Mesenchymal stem cell (in vitro differentiated cells and primary cell): ENCODE data around the gene FBXW11. TPM values are rescaled to one million over a fixed set of nuclear protein-coding genes. Genes with fewer than 3 reads are reported as not detected.
A peak's percentile ranks its signal among the peaks of the same experiment; 100 is the strongest.

ENCODE experiments used
- DNase-seq: peaks from one replicate; pipeline ENCODE4 v3.0.0-alpha.2; 2013
- H2AFZ ChIP-seq: one replicate; pipeline ENCODE4 v1.6.1; 2013; ENCODE audit warnings: low read depth, mild to moderate bottlenecking, control low read depth, inconsistent platforms, low read length, moderate library complexity
- H2AK5ac ChIP-seq: 2 replicates; pipeline ENCODE4 v1.6.1; 2013; ENCODE audit warnings: low read length, moderate library complexity, mild to moderate bottlenecking, inconsistent platforms; ENCODE audit not compliant: severe bottlenecking
- H2BK120ac ChIP-seq: one replicate; pipeline ENCODE4 v1.6.1; 2013; ENCODE audit warnings: low read depth, mild to moderate bottlenecking, inconsistent platforms, low read length, moderate library complexity
- H2BK12ac ChIP-seq, 2 experiments: one replicate each; pipeline ENCODE4 v1.6.1; 2013; ENCODE audit warnings: inconsistent platforms in 2 of 2, low read length in 2 of 2, mild to moderate bottlenecking in 2 of 2, moderate library complexity in 2 of 2, control low read depth in 1 of 2
- H2BK15ac ChIP-seq: one replicate; pipeline ENCODE4 v1.6.1; 2013; ENCODE audit warnings: mild to moderate bottlenecking, low read depth, inconsistent platforms; ENCODE audit not compliant: poor library complexity, severe bottlenecking
- H2BK5ac ChIP-seq: 2 replicates; pipeline ENCODE4 v1.6.1; 2013; ENCODE audit warnings: low read depth, mild to moderate bottlenecking, low read length, control low read depth, inconsistent platforms; ENCODE audit not compliant: poor library complexity, severe bottlenecking
- H3K14ac ChIP-seq, 2 experiments: one replicate each; pipeline ENCODE4 v1.6.1; 2013; ENCODE audit warnings: inconsistent platforms in 2 of 2, low read length in 2 of 2, control low read depth in 1 of 2, mild to moderate bottlenecking in 1 of 2, moderate library complexity in 1 of 2
- H3K18ac ChIP-seq, 2 experiments: one replicate each; pipeline ENCODE4 v1.6.1; 2013; ENCODE audit warnings: inconsistent platforms in 2 of 2, low read length in 2 of 2, control low read depth in 1 of 2, low read depth in 1 of 2, mild to moderate bottlenecking in 1 of 2
- H3K23ac ChIP-seq, 2 experiments: one replicate each; pipeline ENCODE4 v1.6.1; 2013; ENCODE audit warnings: inconsistent platforms in 2 of 2, low read length in 2 of 2, mild to moderate bottlenecking in 2 of 2, moderate library complexity in 2 of 2, control low read depth in 1 of 2
- H3K27ac ChIP-seq: 2 replicates; pipeline ENCODE4 v1.5.1; 2013; ENCODE audit warnings: mild to moderate bottlenecking, moderate library complexity, low read length, control low read depth, inconsistent platforms; ENCODE audit not compliant: poor library complexity, severe bottlenecking
- H3K27me3 ChIP-seq, 2 experiments: 2 replicates each; pipeline versions ENCODE4 v1.6.1 to v1.7.0; 2013; ENCODE audit warnings: low read length in 2 of 2, mild to moderate bottlenecking in 2 of 2, moderate library complexity in 2 of 2, control low read depth in 1 of 2, inconsistent platforms in 1 of 2; ENCODE audit not compliant: control insufficient read depth in 1 of 2, insufficient read depth in 1 of 2
- H3K36me3 ChIP-seq, 2 experiments: 2 replicates each; pipeline versions ENCODE4 v1.6.1 to v1.7.0; 2013; ENCODE audit warnings: low read length in 2 of 2, control low read depth in 1 of 2, inconsistent platforms in 1 of 2, low read depth in 1 of 2, mild to moderate bottlenecking in 1 of 2; ENCODE audit not compliant: insufficient read depth in 2 of 2, control insufficient read depth in 1 of 2
- H3K4ac ChIP-seq, 2 experiments: one replicate each; pipeline ENCODE4 v1.6.1; 2013; ENCODE audit warnings: inconsistent platforms in 2 of 2, low read length in 2 of 2, mild to moderate bottlenecking in 2 of 2, moderate library complexity in 2 of 2, control low read depth in 1 of 2, low read depth in 1 of 2
- H3K4me1 ChIP-seq: 2 replicates; pipeline ENCODE4 v1.6.1; 2013; ENCODE audit warnings: low read depth, low read length, control low read depth; ENCODE audit not compliant: control insufficient read depth, insufficient read depth
- H3K4me2 ChIP-seq: 2 replicates; pipeline ENCODE4 v1.6.1; 2013; ENCODE audit warnings: low read length, mild to moderate bottlenecking, inconsistent platforms; ENCODE audit not compliant: poor library complexity, severe bottlenecking
- H3K4me3 ChIP-seq, 2 experiments: 2 replicates each; pipeline versions ENCODE4 v1.5.1 to v1.7.0; 2013; ENCODE audit warnings: low read length in 2 of 2, mild to moderate bottlenecking in 2 of 2, control low read depth in 1 of 2, low read depth in 1 of 2; ENCODE audit not compliant: insufficient read depth in 1 of 2
- H3K79me1 ChIP-seq: replicated peaks from 2 replicates; pipeline ENCODE4 v1.6.1; 2013; ENCODE audit warnings: mild to moderate bottlenecking, control low read depth, low read length, inconsistent platforms; ENCODE audit not compliant: poor library complexity, severe bottlenecking
- H3K9ac ChIP-seq: 2 replicates; pipeline ENCODE4 v1.7.0; 2013; ENCODE audit warnings: mild to moderate bottlenecking, low read length, moderate library complexity
- H3K9me3 ChIP-seq: 2 replicates; pipeline ENCODE4 v1.7.0; 2013; ENCODE audit warnings: mild to moderate bottlenecking, low read length; ENCODE audit not compliant: control insufficient read depth
- H4K8ac ChIP-seq: one replicate; pipeline ENCODE4 v1.6.1; 2013; ENCODE audit warnings: inconsistent platforms, mild to moderate bottlenecking, low read length, moderate library complexity
- H4K91ac ChIP-seq: one replicate; pipeline ENCODE4 v1.6.1; 2013; ENCODE audit warnings: mild to moderate bottlenecking, low read length, inconsistent platforms
- WGBS: methylation state at CpG from one replicate; pipeline ENCODE4 v1.1.7; 2013; ENCODE audit warnings: mixed read lengths; 5-methylcytosine and 5-hydroxymethylcytosine counted together
- polyA plus RNA-seq, 2 experiments: library from polyadenylated mRNA; stranded (reverse); fragments of 200-250 nt; gene quantifications; one replicate each; pipeline ENCODE4 v1.2.3, GENCODE V29; 2013

The FBXW11 gene
- 30.2 TPM for polyA plus RNA-seq (2013, experiment 1 of 2)
- 28.7 TPM for polyA plus RNA-seq (2013, experiment 2 of 2)

DNA sequence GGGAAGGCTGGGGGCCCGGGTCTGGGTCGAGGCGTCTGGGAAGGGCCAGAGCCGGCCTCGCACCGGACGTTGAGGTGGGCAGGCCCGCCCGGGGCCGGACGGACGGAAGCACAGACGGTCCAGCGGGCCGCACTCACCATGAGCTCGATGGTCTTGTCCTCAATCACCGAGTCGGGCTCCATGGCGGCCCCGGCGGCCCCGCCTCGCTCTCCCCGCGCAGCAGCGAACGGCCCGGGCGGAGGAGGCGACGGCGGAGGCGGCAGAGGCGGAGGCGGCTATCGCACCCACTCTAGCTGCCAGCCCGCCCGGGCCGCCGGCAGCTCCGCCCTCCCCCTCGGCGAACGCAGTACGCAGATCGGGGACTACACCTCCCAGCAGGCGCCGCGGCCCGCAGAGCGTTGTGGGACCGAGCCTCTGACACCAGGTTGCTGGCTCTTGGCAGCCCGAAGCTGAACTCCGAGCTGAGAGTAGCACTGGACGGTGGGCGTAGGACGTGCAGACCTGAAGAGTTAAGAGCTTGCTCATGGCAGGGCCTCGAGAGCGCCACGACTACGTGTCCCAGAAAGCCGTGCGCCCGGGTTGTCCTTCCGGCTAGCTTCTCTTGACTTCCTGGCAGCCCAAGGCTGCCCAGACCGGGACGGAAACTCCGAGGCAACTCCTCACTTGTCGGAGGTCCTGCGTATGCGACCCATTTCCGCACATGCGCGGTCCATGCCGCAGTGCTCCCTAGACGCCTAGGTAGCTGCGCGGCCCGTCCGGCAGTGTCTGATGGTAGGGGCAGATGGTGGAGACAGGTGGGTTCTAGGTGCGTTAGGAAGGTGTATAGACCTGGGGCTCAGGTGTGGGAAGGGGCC is at the start of gene FBXW11:
TSS of gene FBXW11 (minus strand) at position 318 of the 854 bp plus-strand sequence. CDS start at position 182, 136 bp downstream.
- Histone ChIP-seq H3K9me3 (no peaks in the 10 kb centered on the region), H3K9ac (peak within 1 kb of the TSS; percentile 90), H3K27ac (peak within 1 kb of the TSS; percentile 98), H2BK12ac (peak within 1 kb of the TSS in 1 of 2 experiments; percentile 59), H2BK15ac (peak within 1 kb of the TSS; percentile 95), H2BK120ac (peak within 1 kb of the TSS; percentile 93), H3K4me1 (peaks cover 5% of the 10 kb centered on the region), H2AFZ (peak within 1 kb of the TSS; percentile 60), H4K91ac (peak within 1 kb of the TSS; percentile 99), H3K23ac (no peak within 1 kb of the TSS), H3K18ac (peak within 1 kb of the TSS; percentile 98), H3K4ac (peak within 1 kb of the TSS; percentile 41 to 88), H3K79me1 (peaks cover 6% of the 10 kb centered on the region), H3K36me3 (peaks cover 0 to 1% of the 10 kb centered on the region in 2 experiments), H3K14ac (peak within 1 kb of the TSS in 1 of 2 experiments; percentile 90), H3K4me3 (peak within 1 kb of the TSS; percentile 86 to 93), H3K27me3 (no peaks in the 10 kb centered on the region), H3K4me2 (peak within 1 kb of the TSS; percentile 92), H2AK5ac (peak within 1 kb of the TSS; percentile 22), H4K8ac (peak within 1 kb of the TSS; percentile 98), H2BK5ac (peak within 1 kb of the TSS; percentile 94)
- peak; percentile 98 for DNase-seq
- under 1% methylated on average over 80 of the region's 81 CpGs for WGBS

DNA sequence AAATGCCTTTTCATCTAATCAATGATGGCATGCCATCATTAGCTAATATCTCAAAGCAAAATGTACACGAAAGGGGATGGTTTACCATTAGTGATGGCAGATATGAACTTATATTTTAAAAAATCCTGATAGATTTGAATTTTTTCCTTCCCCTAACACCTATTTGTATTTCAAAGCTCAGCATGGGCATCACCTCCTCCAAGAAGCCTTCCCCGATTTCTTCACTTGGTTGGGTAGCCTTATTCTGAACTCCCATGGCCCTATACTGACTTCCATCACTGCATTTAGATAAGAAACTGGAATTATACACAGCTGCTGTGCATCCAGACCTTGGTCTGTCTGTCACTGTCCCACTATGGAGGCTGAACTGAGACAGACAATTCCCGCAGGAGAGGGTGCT is 49.6 kb upstream of the FBXW11 start:
- H3K9me3 ChIP-seq = no peaks in the 10 kb centered on the region
- no peak overlapping the region for H3K18ac ChIP-seq
- H3K14ac ChIP-seq = no peak overlapping the region
- no peak overlapping the region for H3K9ac ChIP-seq
- H3K4me1 ChIP-seq = peaks cover 7% of the 10 kb centered on the region
- no peaks in the 10 kb centered on the region for H3K27me3 ChIP-seq
- no peak for DNase-seq
- H2AFZ ChIP-seq = no peak overlapping the region
- H3K4ac ChIP-seq = no peak overlapping the region
- peaks cover 15% of the 10 kb centered on the region for H3K79me1 ChIP-seq
- no peak overlapping the region for H3K4me2 ChIP-seq
- no peak overlapping the region for H3K23ac ChIP-seq
- H2BK15ac ChIP-seq = no peak overlapping the region
- H3K4me3 ChIP-seq = no peak overlapping the region
- H4K8ac ChIP-seq = no peak overlapping the region
- no peak overlapping the region for H2BK120ac ChIP-seq
- H2AK5ac ChIP-seq = no peak overlapping the region
- H2BK5ac ChIP-seq = no peak overlapping the region
- H2BK12ac ChIP-seq = no peak overlapping the region
- peaks cover 78 to 80% of the 10 kb centered on the region in 2 experiments for H3K36me3 ChIP-seq
- 97% methylated on average over 2 of the region's 3 CpGs for WGBS
- no peak overlapping the region for H3K27ac ChIP-seq
- H4K91ac ChIP-seq = no peak overlapping the region

DNA sequence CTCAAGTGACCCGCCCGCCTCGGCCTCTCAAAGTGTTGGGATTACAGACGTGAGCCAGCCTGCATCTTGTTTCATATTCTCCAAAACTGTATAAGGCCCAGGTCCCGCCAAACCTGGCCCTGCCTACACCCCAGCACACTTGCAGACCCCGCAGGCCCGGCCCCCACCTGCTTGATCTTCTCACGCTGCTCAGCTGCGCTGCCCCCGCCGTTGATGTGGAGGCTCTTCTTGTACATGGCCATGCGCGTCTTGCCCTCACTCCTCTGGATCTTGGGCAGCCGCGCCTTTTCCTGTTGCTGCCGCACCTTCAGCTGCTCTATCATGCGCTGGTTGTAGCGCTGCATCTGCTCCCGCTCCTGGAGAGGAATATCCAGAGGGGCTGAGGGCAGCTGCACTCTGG is 49.0 kb upstream of the FBXW11 start:
- WGBS = 97% methylated on average over 19 of the region's 19 CpGs
- H3K27ac ChIP-seq = no peak overlapping the region

DNA sequence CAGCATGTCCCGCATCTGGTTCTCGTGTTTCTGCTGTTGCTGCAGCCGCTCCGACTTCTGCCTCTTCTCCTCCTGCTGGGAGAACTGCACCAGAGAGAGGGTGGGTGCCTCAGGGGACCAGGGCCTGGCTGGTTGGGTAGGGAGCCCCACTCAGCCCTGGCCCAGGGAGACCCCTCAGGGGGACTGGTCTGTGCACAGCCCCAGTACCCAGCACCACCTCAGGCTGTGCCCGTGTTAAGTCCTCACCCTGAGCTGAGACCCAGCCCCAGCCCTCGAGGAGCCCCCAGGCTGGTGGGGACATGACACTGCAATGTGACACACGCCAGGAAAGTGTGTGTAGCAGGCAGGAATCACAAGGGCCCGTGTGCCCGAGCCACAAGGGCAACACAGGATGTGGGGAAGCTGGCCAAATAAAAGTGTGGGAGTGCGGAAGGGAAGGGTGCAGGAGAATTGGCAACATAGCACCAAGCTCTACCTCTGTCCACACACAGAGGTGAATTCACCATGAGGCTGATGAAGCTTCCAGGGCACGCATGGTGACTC is 48.2 kb upstream of the FBXW11 start:
- Histone ChIP-seq H3K27me3 (no peaks in the 10 kb centered on the region), H2BK12ac (no peak overlapping the region), H3K9me3 (no peaks in the 10 kb centered on the region), H4K91ac (no peak overlapping the region), H2BK5ac (no peak overlapping the region), H3K18ac (no peak overlapping the region), H3K4me3 (no peak overlapping the region), H3K4me2 (no peak overlapping the region), H2AK5ac (no peak overlapping the region), H3K9ac (no peak overlapping the region), H3K14ac (no peak overlapping the region), H2AFZ (no peak overlapping the region), H3K4ac (no peak overlapping the region), H2BK15ac (no peak overlapping the region), H3K79me1 (peaks cover 11% of the 10 kb centered on the region), H2BK120ac (no peak overlapping the region), H3K23ac (no peak overlapping the region), H3K4me1 (peaks cover 7% of the 10 kb centered on the region), H4K8ac (no peak overlapping the region), H3K36me3 (peaks cover 74 to 77% of the 10 kb centered on the region in 2 experiments), H3K27ac (no peak overlapping the region)
- 97% methylated on average over 11 of the region's 11 CpGs for WGBS
- DNase-seq = no peak

More for the DNA sequence above, 49.0 kb upstream of the FBXW11 start:
- H3K79me1 ChIP-seq = peaks cover 14% of the 10 kb centered on the region
- H3K14ac ChIP-seq = no peak overlapping the region
- H2AK5ac ChIP-seq = no peak overlapping the region
- peaks cover 78% of the 10 kb centered on the region in 2 experiments for H3K36me3 ChIP-seq
- peaks cover 7% of the 10 kb centered on the region for H3K4me1 ChIP-seq
- H2BK120ac ChIP-seq = no peak overlapping the region
- H3K18ac ChIP-seq = no peak overlapping the region
- no peak overlapping the region for H3K4me3 ChIP-seq
- H2AFZ ChIP-seq = no peak overlapping the region
- H4K91ac ChIP-seq = no peak overlapping the region
- H3K9ac ChIP-seq = no peak overlapping the region
- no peak overlapping the region for H2BK12ac ChIP-seq
- no peaks in the 10 kb centered on the region for H3K9me3 ChIP-seq
- no peak overlapping the region for H2BK5ac ChIP-seq
- no peak overlapping the region for H4K8ac ChIP-seq
- H2BK15ac ChIP-seq = no peak overlapping the region
- DNase-seq = no peak
- no peak overlapping the region for H3K23ac ChIP-seq
- no peak overlapping the region for H3K4ac ChIP-seq
- H3K4me2 ChIP-seq = no peak overlapping the region
- H3K27me3 ChIP-seq = no peaks in the 10 kb centered on the region
